ENCODE results near the gene UQCRQ.

GRCh38 chr5:132859889-132860437, 6.5 kb upstream of the UQCRQ start:
- TF ChIP-seq CTCF (IDR thresholded peaks at IDR 0.05) (no peak), POLR2A (IDR thresholded peaks at IDR 0.05) (no peak)

Data from esophagus squamous epithelium (tissue), 4 donors.